Activated T-cell treated with anti-CD3 and anti-CD28 coated beads, Interleukin-2, amount 50 U/mL, for 1 hour (primary cell): ENCODE data around the gene STAG1.
"Not testable (repeated sequence)": the region's sequence is repeated elsewhere in the genome, so short reads cannot be mapped to it uniquely, and the experiment has no call there.

Experiments
- DNase-seq: peaks from one replicate; pipeline ENCODE4 v3.0.0-alpha.2; 2020

Gene STAG1

DNA sequence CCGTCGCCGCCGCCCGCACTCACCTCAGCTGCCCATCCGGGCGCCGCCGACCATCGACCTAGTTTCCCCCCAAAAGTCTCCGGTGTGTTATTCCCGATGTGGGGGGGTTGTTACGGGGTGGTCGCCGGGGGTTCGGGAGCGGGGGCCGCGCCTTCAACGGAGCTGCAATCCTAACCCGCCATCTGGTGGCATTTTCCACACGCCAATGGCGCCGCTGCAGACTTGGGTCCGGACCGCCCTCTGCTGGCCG lies at the start of gene STAG1:
Gene STAG1 (minus strand): TSS at position 207 of the 250 bp plus-strand sequence. CDS start 121,480 bp downstream, outside the sequence.
- no peak for DNase-seq

DNA sequence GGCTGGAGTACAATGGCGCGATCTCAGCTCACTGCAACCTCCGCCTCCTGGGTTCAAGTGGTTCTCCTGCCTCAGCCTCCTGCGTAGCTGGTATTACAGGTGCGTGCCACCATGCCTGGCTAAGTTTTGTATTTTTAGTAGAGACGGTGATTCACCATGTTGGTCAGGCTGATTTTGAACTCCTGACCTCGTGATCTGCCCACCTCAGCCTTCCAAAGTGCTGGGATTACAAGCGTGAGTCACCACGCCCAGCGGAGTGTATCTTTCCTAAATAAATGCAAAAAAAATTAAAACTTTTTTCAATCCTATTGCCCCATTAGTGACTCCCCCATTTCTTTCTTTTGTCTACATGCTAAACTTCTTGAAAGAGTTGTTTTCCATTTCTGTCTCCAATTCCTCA lies 49.0 kb upstream of the STAG1 start:
- DNase-seq, result not testable (repeated sequence)

DNA sequence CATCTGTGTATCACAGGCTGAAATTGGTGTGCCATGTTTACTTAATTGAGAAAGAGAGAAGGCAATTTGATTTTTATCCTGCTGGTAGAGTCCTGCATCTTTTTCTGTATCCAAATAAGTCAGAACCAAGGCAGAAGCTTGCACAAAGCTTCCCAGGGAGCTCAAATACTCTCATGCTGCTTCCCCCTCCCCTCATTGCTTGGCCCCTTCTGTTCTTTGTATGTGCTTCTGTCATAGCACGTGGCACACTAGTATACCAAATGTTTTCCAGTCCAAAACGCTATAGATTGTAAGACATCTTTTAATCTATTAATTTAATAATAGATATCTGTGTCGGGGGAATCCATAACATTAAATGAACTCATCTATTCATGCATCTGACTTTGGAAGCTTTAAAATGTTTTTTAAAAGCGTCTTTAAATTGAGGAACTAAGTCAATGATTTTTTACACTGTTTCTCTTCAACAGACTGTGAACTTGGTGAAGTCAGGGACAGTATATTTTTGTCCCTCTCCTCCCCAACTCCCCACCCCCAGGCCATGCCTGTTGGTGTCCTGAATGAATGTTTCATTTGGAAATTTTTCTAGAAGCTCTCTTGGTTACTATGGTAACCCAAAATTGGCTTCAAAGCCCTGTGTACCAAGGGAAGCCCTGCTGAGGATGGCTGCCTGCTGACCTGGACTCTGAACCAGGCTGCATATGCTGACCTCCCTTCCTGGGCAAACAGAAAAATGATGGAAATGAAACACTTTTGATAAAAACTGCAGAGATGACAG lies 40.6 kb upstream of the STAG1 start:
- no peak for DNase-seq

DNA sequence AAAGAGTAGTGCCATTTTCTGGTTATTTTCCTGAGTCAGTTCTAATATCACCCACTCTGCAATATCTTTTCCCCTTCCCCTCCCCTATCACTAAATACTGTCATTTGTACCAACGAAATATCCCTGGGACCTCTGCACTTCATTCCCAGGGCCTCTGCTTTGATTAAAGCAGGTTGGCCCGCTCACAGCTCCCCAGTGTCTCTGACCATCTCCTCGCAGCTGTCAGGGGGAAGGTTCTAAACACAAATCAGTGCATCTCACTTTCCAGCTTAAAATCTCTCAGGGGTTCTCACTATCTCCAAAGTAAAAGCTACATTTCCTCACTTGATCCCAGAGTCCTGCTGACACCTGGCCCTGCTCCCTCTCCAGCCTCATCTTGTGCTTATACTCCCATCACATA lies 38.6 kb upstream of the STAG1 start:
- no peak for DNase-seq

DNA sequence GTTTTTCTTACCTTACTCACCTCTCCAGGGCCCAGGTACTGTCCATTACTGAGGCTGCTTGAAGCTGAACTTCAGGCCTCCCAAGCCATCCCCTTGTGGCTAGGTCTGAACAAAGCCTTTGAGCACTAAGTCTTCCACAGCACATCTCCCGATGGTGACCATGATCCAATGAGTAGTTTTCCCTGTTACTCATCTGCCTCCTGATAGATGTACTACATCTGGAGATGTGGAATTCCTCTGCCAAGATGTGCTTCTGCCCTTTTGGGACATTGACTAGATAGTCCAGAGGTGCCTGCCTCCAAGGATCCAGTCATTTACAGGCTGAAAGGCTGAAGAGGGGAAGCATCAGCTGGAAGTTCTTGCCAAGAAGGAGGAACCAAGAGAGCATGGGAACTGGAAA lies 37.8 kb upstream of the STAG1 start:
- DNase-seq, result no peak

DNA sequence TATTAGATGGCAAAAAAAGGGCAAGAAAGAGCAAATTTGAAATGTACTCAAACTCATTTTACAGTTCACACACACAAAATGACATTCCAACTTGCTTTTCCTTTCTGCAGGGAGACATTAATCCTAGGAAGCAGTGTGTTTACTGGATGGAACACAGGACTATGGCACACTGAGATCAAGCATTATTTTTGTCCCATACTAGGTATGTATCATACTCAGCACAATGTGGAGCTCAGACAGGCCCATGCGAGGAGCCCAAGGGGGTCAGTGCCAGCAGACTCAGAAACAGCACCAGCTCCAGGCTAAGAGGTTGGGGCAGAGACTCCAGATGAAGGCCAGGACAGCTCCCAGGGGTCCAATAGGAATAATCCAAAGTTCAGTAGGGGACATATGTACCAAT lies 36.0 kb upstream of the STAG1 start:
- DNase-seq, result no peak

DNA sequence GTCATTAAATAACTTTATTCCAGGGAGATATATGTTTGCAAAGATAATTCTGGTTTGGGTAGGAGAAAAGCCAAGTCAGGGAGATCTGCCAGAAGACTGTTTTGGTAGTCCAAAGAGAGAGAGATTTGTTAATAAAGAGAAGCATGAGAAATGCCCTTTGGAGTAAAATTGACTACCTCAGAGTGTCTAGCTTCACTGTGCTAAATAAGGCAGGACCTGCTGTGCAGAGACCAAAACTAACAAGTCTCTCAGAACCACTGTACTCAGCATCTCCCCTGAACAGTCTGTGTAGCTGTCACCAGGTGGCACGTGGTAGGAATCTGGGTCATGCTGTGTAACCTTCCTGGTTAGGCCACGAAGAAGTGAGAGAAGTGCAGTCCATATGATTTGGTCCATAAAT lies 35.2 kb upstream of the STAG1 start:
- no peak for DNase-seq

DNA sequence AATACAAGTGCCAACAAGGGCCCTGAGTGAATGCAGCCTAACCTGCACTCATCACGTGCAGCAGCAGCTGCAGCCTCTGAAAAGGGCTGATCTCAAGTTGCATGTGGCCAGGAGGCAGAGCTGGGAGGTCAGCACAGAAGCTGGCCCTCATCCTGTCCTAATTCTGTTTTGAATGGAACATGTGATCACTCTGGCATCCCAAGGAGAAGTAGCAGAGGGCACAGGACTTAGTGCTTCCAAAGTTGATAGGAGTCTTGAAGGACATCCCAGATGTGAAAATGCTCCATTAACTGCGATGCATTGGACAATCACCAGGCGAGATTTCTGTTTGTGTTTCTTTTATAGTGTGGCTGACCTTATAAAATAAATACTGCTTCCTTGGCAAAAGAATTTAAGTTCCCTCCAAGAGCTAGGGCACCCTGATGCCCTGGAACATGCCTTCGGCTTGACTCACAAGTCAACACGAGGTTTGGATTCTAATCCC lies 31.6 kb upstream of the STAG1 start:
- DNase-seq, result no peak

DNA sequence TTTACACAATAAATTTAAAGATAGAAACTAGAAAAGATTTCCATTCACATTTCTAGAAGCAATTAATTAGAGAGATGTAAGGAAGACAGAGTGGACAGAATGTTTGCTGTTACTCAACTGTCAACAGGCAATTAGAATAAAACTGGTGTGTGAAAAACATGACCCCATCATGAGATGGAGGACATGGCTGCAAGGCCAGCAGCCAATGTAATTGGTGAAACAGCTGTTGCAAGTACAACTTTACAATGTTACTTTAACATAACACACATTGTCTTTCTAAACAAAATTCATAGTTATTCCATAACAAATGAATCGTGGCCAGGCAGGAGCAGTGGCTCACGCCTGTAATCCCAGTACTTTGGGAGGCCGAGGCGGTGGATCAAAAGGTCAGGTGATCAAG lies 28.6 kb upstream of the STAG1 start:
- DNase-seq, result no peak

DNA sequence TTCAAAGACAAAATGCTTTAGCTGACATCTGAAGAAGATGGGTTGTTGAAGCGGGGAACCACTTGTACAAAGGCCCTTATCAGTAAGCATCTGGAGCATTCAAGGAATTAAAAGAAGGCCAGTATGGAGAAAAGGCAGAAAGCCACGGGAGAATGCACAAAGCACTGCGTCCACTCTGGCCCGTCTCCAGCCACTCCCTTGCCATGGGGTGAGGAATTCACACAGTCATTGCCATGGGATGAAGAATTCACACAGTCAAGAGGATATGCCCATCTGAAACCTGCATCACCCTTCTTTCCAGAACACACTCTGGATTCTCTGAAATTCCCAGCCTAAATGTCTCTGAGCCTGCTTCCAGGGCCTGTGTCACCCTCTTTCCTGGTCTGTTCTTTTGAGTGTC lies 26.7 kb upstream of the STAG1 start:
- no peak for DNase-seq

DNA sequence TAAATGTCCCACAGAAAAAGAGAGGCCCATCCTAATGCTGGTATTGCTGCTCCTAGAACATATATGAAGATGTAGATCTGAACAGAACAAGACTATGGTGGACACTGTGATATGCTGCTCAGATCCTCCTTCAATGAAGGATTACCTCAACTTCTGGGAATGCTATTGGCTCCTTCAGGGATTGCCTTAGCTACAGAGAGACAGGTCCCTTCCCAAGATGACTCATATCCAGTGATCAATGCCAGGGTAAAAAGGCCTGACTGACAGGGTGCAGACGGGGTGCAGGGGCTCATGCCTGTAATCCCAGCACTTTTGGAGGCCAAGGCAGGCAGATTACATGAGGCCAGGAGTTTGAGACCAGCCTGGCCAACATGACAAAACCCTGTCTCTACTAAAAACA lies 20.5 kb upstream of the STAG1 start:
- no peak for DNase-seq

DNA sequence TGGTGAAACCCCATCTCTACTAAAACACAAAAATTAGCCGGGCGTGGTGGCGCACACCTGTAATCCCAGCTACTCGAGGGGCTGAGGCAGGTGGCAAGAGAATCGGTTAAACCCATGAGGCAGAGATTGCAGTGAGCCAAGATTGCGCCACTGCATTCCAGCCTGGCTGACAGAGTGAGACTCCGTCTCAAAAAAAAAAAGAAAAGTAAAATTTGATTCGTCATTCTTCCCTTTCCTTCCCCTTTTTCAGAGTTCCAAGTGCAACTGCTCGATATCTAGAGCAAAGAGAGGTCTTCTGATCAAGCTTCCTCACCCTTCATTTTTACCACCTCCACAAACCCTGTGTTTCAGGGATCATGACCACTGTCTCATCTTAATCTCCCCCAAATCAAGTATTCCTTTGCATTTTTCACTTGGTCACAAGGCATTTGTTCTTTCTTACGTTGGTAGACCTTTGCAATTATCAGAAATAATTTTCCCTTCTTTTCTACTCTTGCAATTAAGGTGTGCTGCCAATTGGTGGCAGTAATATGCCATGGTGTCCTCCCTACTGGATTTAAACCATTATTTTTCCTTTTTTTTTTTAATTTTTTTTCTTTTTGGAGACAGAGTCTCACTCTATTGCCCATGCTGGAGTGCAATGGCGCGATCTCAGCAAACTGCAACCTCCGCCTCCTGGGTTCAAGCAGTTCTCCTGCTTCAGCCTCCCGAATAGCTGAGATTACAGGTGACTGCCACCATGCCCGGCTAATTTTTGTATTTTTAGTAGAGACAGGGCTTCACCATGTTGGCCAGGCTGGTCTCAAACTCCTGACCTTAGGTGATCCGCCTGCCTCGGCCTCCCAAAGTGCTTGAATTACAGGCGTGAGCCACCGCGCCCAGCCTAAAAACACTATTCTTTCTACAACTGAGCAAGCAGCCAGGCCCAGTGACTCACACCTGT lies 6.3 kb upstream of the STAG1 start:
- not testable (repeated sequence) for DNase-seq

DNA sequence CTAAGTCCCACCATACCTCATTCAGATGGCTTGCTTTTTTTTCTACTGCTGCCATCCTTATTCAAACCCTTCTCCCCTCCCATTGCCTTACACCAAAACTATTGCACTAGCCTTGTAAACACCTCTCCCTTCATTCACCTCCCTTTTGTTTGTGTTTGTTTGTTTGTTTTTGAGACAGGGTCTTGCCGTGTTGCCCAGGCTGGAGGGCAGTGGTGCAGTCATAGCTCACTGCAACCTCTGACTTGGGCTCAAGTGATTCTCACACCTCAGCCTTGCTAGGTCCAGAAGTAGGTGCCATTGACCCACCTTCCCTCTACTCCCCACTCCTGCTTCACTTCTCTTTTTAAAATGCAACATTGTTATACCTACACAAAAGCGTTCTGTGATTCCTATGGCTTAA lies 3.0 kb upstream of the STAG1 start:
- DNase-seq, result no peak

DNA sequence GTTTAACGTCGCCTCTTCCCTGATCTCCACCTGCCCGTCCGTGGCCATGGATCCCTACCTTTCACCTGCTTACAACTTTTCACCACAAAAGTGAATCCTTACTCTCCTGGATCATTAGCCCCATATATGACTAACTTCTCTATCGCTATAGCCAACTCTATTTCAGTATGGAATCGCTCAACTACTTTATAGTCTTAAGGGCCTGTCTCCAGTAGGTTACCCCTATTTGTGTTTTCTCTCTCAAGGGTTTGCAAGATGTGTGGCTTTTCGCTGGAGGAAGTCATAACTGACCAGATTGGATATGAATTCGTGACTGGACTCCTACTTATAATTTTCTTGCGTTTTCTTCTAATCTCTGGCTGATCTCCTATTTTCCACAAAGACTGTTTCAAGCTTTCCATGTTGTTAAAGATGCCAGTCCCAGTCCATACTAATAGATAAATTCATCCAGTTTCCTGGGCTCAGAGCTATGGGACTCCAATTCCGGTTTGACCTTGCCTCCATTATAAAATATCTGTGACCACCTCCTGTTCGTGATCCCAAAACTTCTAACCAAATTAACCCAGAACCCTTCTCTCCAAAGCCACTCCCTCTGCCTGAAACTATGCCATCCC lies 1.3 kb upstream of the STAG1 start:
- DNase-seq, result no peak

DNA sequence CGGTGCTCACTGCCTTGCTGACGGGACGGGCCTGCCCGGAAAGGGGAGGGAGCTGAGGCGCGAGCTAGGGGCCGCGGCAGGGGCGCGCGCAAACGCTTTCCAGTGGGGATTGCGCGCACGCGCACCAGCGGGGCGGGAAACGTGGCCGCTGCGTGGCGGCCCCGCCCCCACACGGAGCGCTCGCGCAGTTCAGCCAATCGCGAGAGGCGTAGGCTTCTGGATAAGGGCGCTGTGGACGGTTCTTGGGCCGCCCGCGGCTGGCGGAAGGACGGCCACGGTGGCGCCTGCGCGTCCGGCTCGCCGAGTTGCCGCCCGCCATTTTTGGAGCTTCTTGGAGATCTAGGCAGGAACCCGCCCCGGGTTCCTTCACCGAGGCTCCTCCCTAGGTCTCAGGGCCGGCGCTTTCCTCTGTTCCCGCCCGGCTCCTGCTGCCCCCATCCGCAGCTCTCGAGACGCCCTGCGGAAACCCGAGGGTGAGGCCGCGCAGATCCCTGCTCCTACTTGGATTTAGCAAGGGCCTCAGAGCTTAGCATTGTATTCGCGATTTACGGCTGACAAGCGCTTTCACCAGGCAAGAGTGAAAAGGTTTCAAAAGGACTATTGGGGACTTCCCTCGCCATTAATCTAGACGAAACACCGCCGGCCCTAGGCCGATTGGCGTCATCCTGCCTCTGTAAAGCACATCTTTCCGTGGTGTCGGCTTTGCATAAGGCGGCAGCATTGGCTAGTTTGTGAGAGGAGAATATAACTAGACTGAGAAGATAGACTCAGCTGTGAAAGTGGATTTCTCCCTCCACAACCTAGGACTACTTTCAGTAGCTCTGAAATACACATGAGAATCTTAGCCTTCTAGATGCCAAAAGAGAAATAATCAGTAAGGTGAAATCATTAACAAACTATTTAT lies 496 bp upstream of the STAG1 start:
- DNase-seq, result peak; percentile 100

DNA sequence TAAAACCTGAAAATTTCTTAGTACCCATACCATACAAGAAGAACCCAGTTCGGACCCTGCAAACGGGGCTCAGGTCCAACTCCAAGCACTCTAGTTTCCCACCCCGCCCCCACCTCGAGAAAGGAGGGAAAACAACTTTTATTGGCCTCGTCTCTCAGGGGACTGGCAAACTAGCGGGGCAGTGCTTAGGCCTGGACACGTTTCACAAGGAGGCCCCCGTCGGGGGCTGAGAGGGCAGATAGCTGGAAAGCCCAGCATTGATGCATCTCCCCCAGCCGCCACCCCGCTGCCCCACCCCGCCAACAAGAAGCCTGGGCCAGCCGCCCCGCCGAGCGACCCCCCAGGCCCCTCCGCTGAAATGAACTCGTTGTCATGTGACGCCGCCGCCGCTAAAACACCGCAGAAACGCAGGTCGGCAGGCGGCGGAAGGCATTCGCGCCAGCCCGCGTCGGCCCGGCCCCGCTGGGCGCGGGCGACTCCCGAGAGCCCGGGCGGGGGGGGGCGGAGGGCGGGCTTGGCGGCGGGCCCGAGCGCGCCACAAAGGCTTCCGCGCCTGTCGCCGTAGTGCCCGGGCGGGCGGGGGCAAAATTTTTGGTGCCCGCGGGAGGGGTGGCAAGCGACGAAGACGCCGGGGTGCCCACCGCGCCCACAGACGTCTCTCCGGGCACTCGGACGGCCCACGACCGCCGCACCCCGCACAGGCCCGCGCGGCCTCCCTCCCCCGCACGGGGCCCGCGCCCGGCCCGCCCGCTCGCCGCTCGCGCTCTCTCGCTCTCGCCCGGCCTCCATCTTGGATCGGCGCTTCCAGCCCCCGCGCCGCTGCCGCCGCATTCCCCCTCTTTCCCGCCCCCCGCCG lies 634 bp downstream of the STAG1 start:
- DNase-seq, result peak; percentile 76

DNA sequence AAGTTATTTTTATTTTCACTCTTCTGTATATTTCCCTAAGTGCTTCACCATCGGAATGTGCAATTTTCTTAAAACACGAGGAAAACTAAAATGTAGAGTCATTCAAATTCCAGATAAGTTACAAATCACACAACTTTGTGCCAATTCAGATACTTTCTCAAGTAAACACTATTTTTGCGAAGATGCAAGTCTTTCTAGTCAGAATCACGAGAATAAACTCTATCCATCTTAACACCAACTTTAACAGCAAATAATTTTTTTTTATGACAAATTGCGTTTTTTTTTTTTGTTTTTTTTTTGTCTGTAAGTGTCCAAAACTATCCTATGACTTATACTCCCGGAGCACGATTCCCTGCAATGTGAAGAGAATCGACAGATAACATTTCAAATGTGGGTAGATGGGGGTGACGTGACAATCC lies 1.3 kb downstream of the STAG1 start:
- DNase-seq, result no peak

DNA sequence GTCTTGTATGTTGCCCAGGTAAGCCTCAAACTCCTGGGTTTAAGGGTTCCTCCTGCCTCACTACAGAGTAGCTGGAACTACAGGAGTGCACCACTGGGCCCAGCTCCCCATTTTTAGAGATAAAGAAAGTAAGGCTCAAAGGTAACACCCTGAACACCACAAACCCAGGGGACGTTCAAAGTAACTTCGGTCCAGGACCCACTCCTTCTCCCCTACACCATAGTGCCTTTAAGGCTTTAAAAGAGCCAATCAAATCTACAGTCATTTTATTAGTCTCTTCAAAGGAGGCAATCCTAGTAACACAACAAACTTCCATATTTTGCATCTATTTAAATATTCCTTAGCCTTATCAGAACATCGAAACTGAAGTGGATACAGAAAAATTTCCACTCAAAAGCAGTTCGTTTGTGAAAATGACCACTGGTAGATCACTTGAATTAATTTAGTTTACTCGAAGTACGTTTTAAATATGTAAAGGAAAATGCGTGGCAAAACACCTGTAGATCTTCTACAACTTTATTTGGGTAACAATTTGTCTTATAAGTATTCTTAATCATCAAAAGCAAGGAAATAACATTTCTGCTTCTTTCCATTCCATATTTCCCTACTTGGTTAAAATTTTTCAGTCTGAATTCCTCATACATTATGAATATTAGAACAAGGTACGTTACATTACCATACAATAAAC lies 1.8 kb downstream of the STAG1 start:
- DNase-seq, result no peak

DNA sequence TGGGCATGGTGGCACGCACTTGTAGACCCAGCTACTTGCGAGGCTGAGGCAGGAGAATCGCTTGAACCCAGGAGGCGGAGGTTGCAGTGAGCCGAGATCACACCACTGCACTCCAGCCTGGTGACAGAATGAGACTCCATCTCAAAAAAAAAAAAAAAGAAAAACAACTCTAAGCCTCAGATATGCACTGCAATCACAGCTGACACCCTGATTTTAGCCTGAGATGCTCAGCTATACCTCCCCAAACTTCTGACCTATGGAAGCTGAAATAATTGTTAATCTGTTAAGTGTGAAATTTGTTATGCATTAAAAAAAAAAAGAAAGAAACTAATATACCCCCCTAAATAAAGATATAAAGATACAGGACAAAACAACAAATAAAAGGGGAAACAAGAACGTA lies 2.6 kb downstream of the STAG1 start:
- DNase-seq, result not testable (repeated sequence)

DNA sequence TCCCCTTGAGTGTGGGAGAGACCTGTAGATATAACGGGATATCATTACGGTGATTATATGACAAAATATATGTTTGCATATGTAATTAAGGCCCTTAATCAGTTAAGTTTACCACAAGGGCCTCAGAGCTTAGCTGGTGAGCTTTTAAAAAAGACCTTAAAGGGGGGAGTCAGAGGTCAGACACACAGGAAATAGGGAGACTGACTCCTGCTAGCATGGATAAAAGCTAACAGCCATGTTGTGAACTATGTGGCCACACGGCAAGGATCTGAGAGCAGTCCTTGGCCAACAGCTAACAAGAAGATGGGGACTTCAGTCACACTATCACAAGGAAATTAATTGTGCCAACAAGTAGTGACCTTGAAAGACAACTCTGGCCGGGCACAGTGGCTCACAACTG lies 3.1 kb downstream of the STAG1 start:
- no peak for DNase-seq

DNA sequence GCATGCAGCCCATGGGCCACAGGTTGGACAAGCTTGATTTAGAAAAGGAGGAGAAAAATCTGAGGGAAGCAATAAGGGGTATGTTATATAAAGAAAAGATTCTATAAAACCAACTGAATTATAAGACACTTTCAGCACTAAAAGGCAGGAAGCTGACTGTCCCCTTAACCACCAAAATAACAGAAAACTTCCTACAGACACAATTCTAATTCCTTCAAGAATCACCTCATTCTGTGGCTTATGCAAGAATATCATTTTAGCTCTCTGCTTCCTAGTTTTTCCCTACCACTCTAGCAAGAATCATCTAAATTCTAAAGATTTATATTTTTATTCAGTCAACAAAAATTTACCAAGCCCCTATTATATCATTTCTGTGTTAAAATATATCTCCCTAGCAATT lies 6.3 kb downstream of the STAG1 start:
- DNase-seq, result no peak
